NCI-H1105 (cell line): Measurements from ENCODE around the gene AK8.

ENCODE experiments used
- DNase-seq: peaks from one replicate; lab custom pipeline; 2025; lab: John Stamatoyannopoulos, UW

Gene AK8

GRCh38 chr9:132887181-132888120, 9.4 kb upstream of the AK8 start:
- no peak for DNase-seq

GRCh38 chr9:132886334-132886725, 8.2 kb upstream of the AK8 start:
- DNase-seq, result no peak

GRCh38 chr9:132885720-132886333, 7.7 kb upstream of the AK8 start:
- no peak for DNase-seq

GRCh38 chr9:132883349-132884294, 5.5 kb upstream of the AK8 start:
- DNase-seq, result no peak

- no peak for DNase-seq
These were observed 4.5 kb upstream of the AK8 start for GRCh38 chr9:132882616-132883015.

GRCh38 chr9:132881826-132882225, 3.7 kb upstream of the AK8 start:
- DNase-seq, result no peak

GRCh38 chr9:132880324-132880661, 2.2 kb upstream of the AK8 start:
- no peak for DNase-seq

- no peak for DNase-seq
These were observed 1.6 kb upstream of the AK8 start for GRCh38 chr9:132879457-132880323.

- DNase-seq, result peak; percentile 15
These were observed 792 bp upstream of the AK8 start, which contains the start of gene SPACA9 for GRCh38 chr9:132878695-132879456. Gene SPACA9, plus strand, starts transcription at chr9:132878898. Its CDS starts 5,050 bp downstream, at chr9:132883948.

GRCh38 chr9:132877458-132877823, 643 bp downstream of the AK8 start:
- no peak for DNase-seq

- DNase-seq, result no peak
These were observed 1.2 kb downstream of the AK8 start for GRCh38 chr9:132876849-132877248.

GRCh38 chr9:132875159-132875558, 2.9 kb downstream of the AK8 start:
- no peak for DNase-seq

- DNase-seq, result no peak
These were observed 4.7 kb downstream of the AK8 start for GRCh38 chr9:132873403-132873802.

GRCh38 chr9:132869266-132869665, 8.8 kb downstream of the AK8 start:
- no peak for DNase-seq

- DNase-seq, result no peak
These were observed 11.2 kb downstream of the AK8 start for GRCh38 chr9:132866898-132867297.

- no peak for DNase-seq
These were observed 13.4 kb downstream of the AK8 start for GRCh38 chr9:132864691-132865090.

- DNase-seq, result no peak
These were observed 13.8 kb downstream of the AK8 start for GRCh38 chr9:132864277-132864676.

- DNase-seq, result no peak
These were observed 15.0 kb downstream of the AK8 start for GRCh38 chr9:132863096-132863495.

GRCh38 chr9:132862533-132862932, 15.6 kb downstream of the AK8 start:
- DNase-seq, result no peak

- no peak for DNase-seq
These were observed 16.4 kb downstream of the AK8 start for GRCh38 chr9:132861666-132862065.

GRCh38 chr9:132858751-132859150, 19.3 kb downstream of the AK8 start:
- no peak for DNase-seq
